HUES64 (cell line): ENCODE data around the gene CBX2.

Experiments used
- H3K27ac ChIP-seq: 2 replicates; pipeline ENCODE4 v1.7.0; 2013; ENCODE audit warnings: low read depth, low read length, inconsistent platforms
- H3K27me3 ChIP-seq: 2 replicates; pipeline ENCODE4 v1.6.1; 2013; ENCODE audit warnings: mild to moderate bottlenecking, low read length; ENCODE audit not compliant: insufficient read depth
- H3K36me3 ChIP-seq: 2 replicates; pipeline ENCODE4 v1.6.1; 2013; ENCODE audit warnings: mild to moderate bottlenecking, low read length; ENCODE audit not compliant: insufficient read depth
- H3K4me1 ChIP-seq: 2 replicates; pipeline ENCODE4 v1.6.1; 2013; ENCODE audit warnings: mild to moderate bottlenecking, low read length, moderate library complexity; ENCODE audit not compliant: insufficient read depth
- H3K4me3 ChIP-seq: 2 replicates; pipeline ENCODE4 v1.5.1; 2013; ENCODE audit warnings: mild to moderate bottlenecking, low read length, moderate library complexity
- H3K9ac ChIP-seq: 2 replicates; pipeline ENCODE4 v1.6.1; 2013; ENCODE audit warnings: mild to moderate bottlenecking, low read depth, low read length
- H3K9me3 ChIP-seq: 2 replicates; pipeline ENCODE4 v1.6.1; 2013; ENCODE audit warnings: low read depth, low read length; ENCODE audit not compliant: insufficient read depth
- WGBS: fragments of 150-250, 120-280 bp; methylation state at CpG from one replicate; pipeline ENCODE4 v1.1.7; 2013; ENCODE audit warnings: missing lambda C conversion rate; 5-methylcytosine and 5-hydroxymethylcytosine counted together

Gene CBX2

DNA sequence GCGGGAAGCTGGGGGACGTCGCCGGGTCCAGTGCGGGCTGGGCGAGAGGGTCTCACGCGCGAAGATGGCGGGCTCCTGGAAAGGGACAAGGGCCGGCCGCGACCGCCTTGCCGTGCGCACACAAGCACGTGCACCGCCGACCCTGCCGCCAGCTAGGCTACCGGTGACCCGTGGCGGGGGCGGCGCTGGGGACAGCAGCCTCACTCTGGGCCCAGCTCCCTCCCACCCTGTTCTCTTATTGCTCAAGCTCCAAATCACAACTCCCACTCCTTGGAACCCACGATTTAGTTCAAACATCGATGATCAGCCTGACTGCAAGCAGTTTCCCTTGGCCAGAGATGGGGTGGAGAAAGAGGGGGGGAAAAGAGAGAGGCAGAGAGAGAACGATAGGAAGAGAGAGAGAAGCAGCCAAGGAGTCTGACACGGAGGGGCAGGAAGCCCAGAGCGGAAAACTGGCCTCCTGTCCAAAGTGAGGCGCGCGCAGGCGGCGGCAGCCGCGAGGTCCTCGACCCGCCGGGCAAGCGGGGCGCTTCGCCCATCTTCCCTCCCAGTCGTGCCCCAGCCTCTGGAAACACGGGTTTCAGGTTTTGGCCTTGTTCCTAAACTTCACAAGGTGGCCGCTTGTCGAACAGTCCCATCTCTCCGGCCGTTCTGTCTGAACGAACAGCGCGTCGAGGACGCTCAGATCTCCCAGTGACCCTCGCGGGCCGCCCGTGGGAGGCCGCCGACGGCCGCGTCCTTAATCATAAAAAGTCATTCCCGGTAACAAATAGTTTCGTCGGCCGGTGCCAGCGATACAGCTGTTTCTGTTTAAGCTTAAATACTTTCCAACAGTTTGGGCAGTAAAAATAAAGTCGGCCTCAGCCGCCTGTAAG is 20.6 kb downstream of the CBX2 start:
- peaks cover 92% of the 10 kb centered on the region for H3K27me3 ChIP-seq
- 1% methylated on average over 70 of the region's 70 CpGs for WGBS
- no peak overlapping the region for H3K27ac ChIP-seq
- no peak overlapping the region for H3K9ac ChIP-seq
- H3K4me3 ChIP-seq, result peak overlapping the region; percentile 29
- H3K4me1 ChIP-seq, result peaks cover 41% of the 10 kb centered on the region
- H3K36me3 ChIP-seq, result no peaks in the 10 kb centered on the region
- peaks cover 5% of the 10 kb centered on the region; the same call in 1 of the 2 replicates for H3K9me3 ChIP-seq

DNA sequence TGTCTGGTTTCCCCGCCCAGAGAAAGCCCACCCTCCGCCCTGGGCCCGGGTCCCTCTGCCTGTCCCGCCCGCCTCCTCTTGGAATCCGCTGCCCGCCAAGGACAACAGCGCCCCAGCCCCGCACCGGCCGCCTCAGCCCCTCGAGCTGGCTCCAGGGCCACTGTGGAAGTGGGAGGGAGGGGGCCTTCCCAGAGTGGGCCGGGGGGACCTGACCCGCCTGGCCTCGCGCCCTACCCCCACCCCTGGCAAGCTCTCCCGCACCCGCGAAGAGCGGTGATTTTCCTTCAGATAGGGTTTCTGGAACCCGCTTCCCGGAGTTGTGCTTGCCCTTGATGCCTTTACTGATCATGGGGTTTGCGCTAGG is 21.2 kb downstream of the CBX2 start:
- peaks cover 5% of the 10 kb centered on the region; the same call in 1 of the 2 replicates for H3K9me3 ChIP-seq
- H3K9ac ChIP-seq, result no peak overlapping the region
- H3K27ac ChIP-seq, result no peak overlapping the region
- peaks cover 92% of the 10 kb centered on the region for H3K27me3 ChIP-seq
- H3K4me1 ChIP-seq, result peaks cover 38% of the 10 kb centered on the region
- no peaks in the 10 kb centered on the region for H3K36me3 ChIP-seq
- 2% methylated on average over 23 of the region's 23 CpGs for WGBS
- no peak overlapping the region for H3K4me3 ChIP-seq

- H3K4me1 ChIP-seq, result peaks cover 35% of the 10 kb centered on the region
- no peak overlapping the region for H3K27ac ChIP-seq
- peaks cover 92% of the 10 kb centered on the region for H3K27me3 ChIP-seq
- H3K9me3 ChIP-seq, result peaks cover 5% of the 10 kb centered on the region; the same call in 1 of the 2 replicates
- WGBS, result 3% methylated on average over 31 of the region's 31 CpGs
- no peaks in the 10 kb centered on the region for H3K36me3 ChIP-seq
- H3K9ac ChIP-seq, result no peak overlapping the region
- no peak overlapping the region for H3K4me3 ChIP-seq
These were observed 21.8 kb downstream of the CBX2 start for GRCh38 chr17:79799538-79800324.

GRCh38 chr17:79800325-79801155 is 22.6 kb downstream of the CBX2 start:
- Histone ChIP-seq H3K27ac (no peak overlapping the region), H3K36me3 (no peaks in the 10 kb centered on the region), H3K9ac (no peak overlapping the region), H3K9me3 (peaks cover 5% of the 10 kb centered on the region; the same call in 1 of the 2 replicates), H3K27me3 (peaks cover 92% of the 10 kb centered on the region), H3K4me1 (peaks cover 35% of the 10 kb centered on the region), H3K4me3 (peak overlapping the region; percentile 36)
- WGBS, result under 1% methylated on average over 44 of the region's 44 CpGs

- H3K9me3 ChIP-seq, result peaks cover 5% of the 10 kb centered on the region; the same call in 1 of the 2 replicates
- H3K27ac ChIP-seq, result no peak overlapping the region
- H3K36me3 ChIP-seq, result no peaks in the 10 kb centered on the region
- peaks cover 92% of the 10 kb centered on the region for H3K27me3 ChIP-seq
- whole genome bisulfite sequencing, result 2% methylated on average over 52 of the region's 52 CpGs
- H3K4me1 ChIP-seq, result peaks cover 37% of the 10 kb centered on the region
- no peak overlapping the region for H3K9ac ChIP-seq
- peak overlapping the region; percentile 36 for H3K4me3 ChIP-seq
These were observed 23.4 kb downstream of the CBX2 start for GRCh38 chr17:79801156-79802038.

DNA sequence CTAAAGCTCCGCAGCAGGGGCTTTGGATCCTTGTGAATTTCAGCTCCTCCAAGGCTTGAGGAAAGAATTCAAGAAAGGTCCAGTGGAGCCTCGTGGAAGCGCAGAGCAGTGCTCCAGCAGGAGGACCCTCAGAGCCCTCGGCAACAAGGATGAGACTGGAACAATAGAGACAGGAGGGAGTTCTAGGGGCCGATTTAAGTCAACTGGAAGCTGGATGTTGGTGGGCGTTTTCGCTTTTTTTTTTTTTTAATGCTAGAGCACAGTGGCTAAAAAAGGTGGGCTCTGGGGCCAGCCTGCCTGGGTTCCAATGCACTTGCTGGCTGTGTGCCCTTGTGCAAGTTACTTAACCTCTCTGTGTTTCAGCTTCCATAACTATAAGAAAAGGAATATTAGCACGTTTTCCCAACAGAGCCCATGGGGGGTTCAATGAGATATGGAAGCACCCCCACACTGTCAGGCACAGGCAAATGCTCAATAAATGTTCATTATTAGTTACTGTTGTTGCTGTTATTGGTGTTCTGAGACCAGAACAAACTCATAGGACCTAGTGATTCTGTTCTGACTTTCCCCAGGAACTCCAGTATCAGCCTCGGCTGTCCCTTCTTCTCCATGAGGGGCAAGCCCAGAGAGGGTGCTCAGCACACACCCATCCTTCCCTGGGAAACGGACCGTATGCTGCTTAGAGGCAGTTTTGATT is 24.2 kb downstream of the CBX2 start:
- Histone ChIP-seq H3K27me3 (peaks cover 96% of the 10 kb centered on the region), H3K9ac (no peak overlapping the region), H3K4me3 (no peak overlapping the region), H3K4me1 (peaks cover 39% of the 10 kb centered on the region), H3K36me3 (no peaks in the 10 kb centered on the region), H3K9me3 (peaks cover 5% of the 10 kb centered on the region; the same call in 1 of the 2 replicates), H3K27ac (no peak overlapping the region)
- 10% methylated on average over 10 of the region's 11 CpGs for WGBS

DNA sequence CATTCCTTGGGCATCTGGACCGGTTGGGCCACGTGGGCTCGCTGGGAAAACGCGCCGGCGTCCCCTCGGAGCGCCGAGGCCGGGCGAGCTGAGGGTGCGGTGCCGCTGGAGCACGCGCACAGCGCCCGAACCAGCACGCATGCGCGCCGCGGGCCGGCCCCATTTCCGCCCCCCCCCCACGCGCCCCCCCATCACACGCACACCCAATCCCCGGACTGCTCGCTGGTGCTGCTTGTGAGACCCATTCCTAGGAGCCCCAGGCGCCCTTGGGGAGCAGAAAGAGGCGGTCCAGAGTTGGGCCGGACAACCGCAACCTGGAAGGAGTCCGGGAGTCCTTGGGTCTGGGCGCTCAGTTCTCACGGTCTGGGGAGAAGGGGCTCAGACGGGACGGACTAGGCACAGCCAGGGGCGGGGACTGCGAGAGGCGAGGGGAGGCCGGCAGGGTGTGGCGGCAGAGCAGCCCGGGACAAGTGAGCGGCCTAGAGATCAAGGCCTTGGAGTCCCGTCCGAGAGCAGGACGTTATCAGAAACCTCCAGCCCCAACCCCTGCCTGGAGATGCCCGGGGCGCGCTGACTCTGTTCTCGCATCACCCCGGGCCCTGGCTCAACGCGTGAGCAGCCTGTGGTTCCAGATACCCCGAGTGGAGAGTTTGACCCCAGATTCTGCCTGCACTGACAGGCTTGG is 24.9 kb downstream of the CBX2 start:
- Histone ChIP-seq H3K9me3 (peaks cover 5% of the 10 kb centered on the region; the same call in 1 of the 2 replicates), H3K27me3 (peaks cover 100% of the 10 kb centered on the region), H3K4me1 (peaks cover 39% of the 10 kb centered on the region), H3K27ac (no peak overlapping the region), H3K9ac (no peak overlapping the region), H3K4me3 (no peak overlapping the region), H3K36me3 (no peaks in the 10 kb centered on the region)
- 3% methylated on average over 54 of the region's 57 CpGs for WGBS

- Histone ChIP-seq H3K9me3 (peaks cover 5% of the 10 kb centered on the region; the same call in 1 of the 2 replicates), H3K27me3 (peaks cover 100% of the 10 kb centered on the region), H3K9ac (no peak overlapping the region), H3K36me3 (no peaks in the 10 kb centered on the region), H3K4me1 (peaks cover 37% of the 10 kb centered on the region), H3K27ac (no peak overlapping the region), H3K4me3 (no peak overlapping the region)
- WGBS, result 5% methylated on average over 31 of the region's 31 CpGs
These were observed 25.6 kb downstream of the CBX2 start for GRCh38 chr17:79803421-79803996.
